Thymus (tissue), 11 donors: ENCODE measurements around the gene GFPT2. TPM values are rescaled to one million over a fixed set of nuclear protein-coding genes. Genes with fewer than 3 reads are reported as not detected.

ENCODE experiments used
- DNase-seq, 9 donors: peaks; one replicate each; pipeline ENCODE4 v3.0.0-alpha.2; 2013; ENCODE audit warnings: low spot score in 9 of 9, low read depth in 6 of 9, missing footprints in 1 of 9
- H3K27ac ChIP-seq, 2 donors: one replicate each; pipeline ENCODE4 v1.5.1; 2013; ENCODE audit warnings: control low read depth in 1 of 2, low read depth in 1 of 2, low read length in 1 of 2, mild to moderate bottlenecking in 1 of 2, moderate library complexity in 1 of 2
- H3K27me3 ChIP-seq, 2 donors: one replicate each; pipeline ENCODE4 v1.5.1; 2013; ENCODE audit warnings: low read length in 1 of 2; ENCODE audit not compliant: control insufficient read depth in 2 of 2, insufficient read depth in 1 of 2
- H3K36me3 ChIP-seq, 2 donors: one replicate each; pipeline ENCODE4 v1.5.1; 2013; ENCODE audit warnings: low read length in 1 of 2, mild to moderate bottlenecking in 1 of 2, moderate library complexity in 1 of 2; ENCODE audit not compliant: control insufficient read depth in 2 of 2, insufficient read depth in 2 of 2
- H3K4me1 ChIP-seq, 2 donors: one replicate each; pipeline ENCODE4 v1.5.1; 2013; ENCODE audit warnings: low read length in 2 of 2; ENCODE audit not compliant: control insufficient read depth in 2 of 2, insufficient read depth in 2 of 2
- H3K4me3 ChIP-seq, 2 donors: one replicate each; pipeline ENCODE4 v1.5.1; 2013; ENCODE audit warnings: low read length in 2 of 2, control low read depth in 1 of 2, mild to moderate bottlenecking in 1 of 2
- H3K9me3 ChIP-seq, 2 donors: one replicate each; pipeline ENCODE4 v1.5.1; 2013; ENCODE audit warnings: low read length in 1 of 2, mild to moderate bottlenecking in 1 of 2; ENCODE audit not compliant: control insufficient read depth in 2 of 2, insufficient read depth in 1 of 2
- WGBS: extraction: QIAGEN DNeasy Blood & Tissue Kit; methylation state at CpG from one replicate; pipeline ENCODE4 v1.1.7; 2013; 5-methylcytosine and 5-hydroxymethylcytosine counted together
- polyA plus RNA-seq: library from polyadenylated mRNA; stranded (reverse); fragments of 200-250 nt; gene quantifications from one replicate; pipeline ENCODE4 v1.2.3, GENCODE V29; 2013
- total RNA-seq: library from RNA; stranded (reverse); fragments of 120-200 nt; gene quantifications from one replicate; pipeline ENCODE4 v1.2.4, GENCODE V29; 2013
- donor health status: healthy.

Gene GFPT2
- total and polyA plus RNA-seq, 2 donors = 0.85 to 3.1 TPM

GRCh38 chr5:180380856-180381255 is 27.7 kb upstream of the GFPT2 start:
- H3K9me3 ChIP-seq = no peaks in the 10 kb centered on the region
- H3K27me3 ChIP-seq = peaks cover 0 to 2% of the 10 kb centered on the region in 2 donors
- no peak for DNase-seq
- no peak overlapping the region for H3K27ac ChIP-seq
- 92% methylated on average over 15 of the region's 15 CpGs for WGBS
- no peaks in the 10 kb centered on the region for H3K4me1 ChIP-seq
- H3K4me3 ChIP-seq = no peak overlapping the region
- no peaks in the 10 kb centered on the region for H3K36me3 ChIP-seq

GRCh38 chr5:180380441-180380840 is 27.3 kb upstream of the GFPT2 start:
- Histone ChIP-seq H3K9me3 (peaks cover 0 to under 1% of the 10 kb centered on the region in 2 donors), H3K36me3 (no peaks in the 10 kb centered on the region), H3K27me3 (peaks cover 0 to 2% of the 10 kb centered on the region in 2 donors), H3K27ac (no peak overlapping the region), H3K4me1 (no peaks in the 10 kb centered on the region), H3K4me3 (no peak overlapping the region)
- no peak for DNase-seq
- WGBS = 90% methylated on average over 10 of the region's 10 CpGs

- Histone ChIP-seq H3K4me3 (no peak overlapping the region), H3K36me3 (no peaks in the 10 kb centered on the region), H3K4me1 (no peaks in the 10 kb centered on the region), H3K9me3 (peaks cover 0 to 3% of the 10 kb centered on the region in 2 donors), H3K27ac (no peak overlapping the region), H3K27me3 (peaks cover 0 to 2% of the 10 kb centered on the region in 2 donors)
- no peak for DNase-seq
- WGBS = 95% methylated on average over 31 of the region's 31 CpGs
Measured at GRCh38 chr5:180379355-180380070, 26.4 kb upstream of the GFPT2 start.

GRCh38 chr5:180378438-180379344 is 25.6 kb upstream of the GFPT2 start:
- WGBS = 95% methylated on average over 9 of the region's 9 CpGs

GRCh38 chr5:180377556-180378197 is 24.5 kb upstream of the GFPT2 start:
- Histone ChIP-seq H3K27me3 (peaks cover 0 to 2% of the 10 kb centered on the region in 2 donors), H3K27ac (no peak overlapping the region), H3K4me3 (no peak overlapping the region), H3K36me3 (no peaks in the 10 kb centered on the region), H3K9me3 (peaks cover 0 to 3% of the 10 kb centered on the region in 2 donors), H3K4me1 (no peaks in the 10 kb centered on the region)
- WGBS = 83% methylated on average over 13 of the region's 13 CpGs
- no peak for DNase-seq

More at GRCh38 chr5:180378438-180379344, 25.6 kb upstream of the GFPT2 start:
- Histone ChIP-seq H3K36me3 (no peaks in the 10 kb centered on the region), H3K4me3 (no peak overlapping the region), H3K9me3 (peaks cover 0 to 3% of the 10 kb centered on the region in 2 donors), H3K27me3 (peaks cover 0 to 2% of the 10 kb centered on the region in 2 donors), H3K27ac (no peak overlapping the region), H3K4me1 (no peaks in the 10 kb centered on the region)
- DNase-seq = no peak

GRCh38 chr5:180376511-180376910 is 23.4 kb upstream of the GFPT2 start:
- H3K4me1 ChIP-seq = no peaks in the 10 kb centered on the region
- WGBS = 77% methylated on average over 6 of the region's 6 CpGs
- no peak for DNase-seq

GRCh38 chr5:180375955-180376354 is 22.8 kb upstream of the GFPT2 start:
- 89% methylated on average over 8 of the region's 8 CpGs for WGBS
- Histone ChIP-seq H3K4me1 (no peaks in the 10 kb centered on the region), H3K4me3 (no peak overlapping the region), H3K27me3 (peaks cover 0 to 2% of the 10 kb centered on the region in 2 donors), H3K36me3 (no peaks in the 10 kb centered on the region), H3K9me3 (peaks cover 0 to 3% of the 10 kb centered on the region in 2 donors), H3K27ac (no peak overlapping the region)
- DNase-seq = no peak

More at GRCh38 chr5:180376511-180376910, 23.4 kb upstream of the GFPT2 start:
- no peak overlapping the region for H3K27ac ChIP-seq
- H3K4me3 ChIP-seq = no peak overlapping the region
- H3K36me3 ChIP-seq = no peaks in the 10 kb centered on the region
- H3K9me3 ChIP-seq = peaks cover 0 to 3% of the 10 kb centered on the region in 2 donors
- H3K27me3 ChIP-seq = peaks cover 0 to 2% of the 10 kb centered on the region in 2 donors

GRCh38 chr5:180375291-180375690 is 22.2 kb upstream of the GFPT2 start:
- Histone ChIP-seq H3K4me1 (no peaks in the 10 kb centered on the region), H3K27ac (no peak overlapping the region), H3K36me3 (no peaks in the 10 kb centered on the region), H3K27me3 (peaks cover 0 to 2% of the 10 kb centered on the region in 2 donors), H3K9me3 (peaks cover 0 to 3% of the 10 kb centered on the region in 2 donors), H3K4me3 (no peak overlapping the region)
- WGBS = 93% methylated on average over 9 of the region's 9 CpGs
- no peak for DNase-seq
